H9 (cell line): Measurements from ENCODE around the gene SAMD15. TPM values are rescaled to one million over a fixed set of nuclear protein-coding genes. Genes with fewer than 3 reads are reported as not detected.

ENCODE experiments used
- DNase-seq: peaks from one replicate; pipeline ENCODE4 v3.0.0-alpha.2; 2017
- H2AFZ ChIP-seq: one replicate; pipeline ENCODE4 v1.6.1; 2013; ENCODE audit warnings: mild to moderate bottlenecking, low read length, control low read depth, moderate library complexity
- H2AK5ac ChIP-seq: 2 replicates; pipeline ENCODE4 v1.6.1; 2013; ENCODE audit warnings: low read length, control low read depth, mixed read lengths; ENCODE audit not compliant: insufficient read length
- H2BK120ac ChIP-seq: one replicate; pipeline ENCODE4 v1.6.1; 2013; ENCODE audit warnings: low read depth, mild to moderate bottlenecking, low read length, control low read depth, inconsistent platforms; ENCODE audit not compliant: poor library complexity, severe bottlenecking
- H2BK12ac ChIP-seq: 2 replicates; pipeline ENCODE4 v1.6.1; 2013; ENCODE audit warnings: low read length, control low read depth, mixed read lengths, low read depth; ENCODE audit not compliant: insufficient read length
- H2BK15ac ChIP-seq: 2 replicates; pipeline ENCODE4 v1.6.1; 2013; ENCODE audit warnings: low read depth, low read length, control low read depth
- H2BK20ac ChIP-seq: one replicate; pipeline ENCODE4 v1.6.1; 2013; ENCODE audit warnings: low read depth, mild to moderate bottlenecking, low read length, control low read depth, inconsistent platforms; ENCODE audit not compliant: poor library complexity, severe bottlenecking
- H2BK5ac ChIP-seq: 2 replicates; pipeline ENCODE4 v1.6.1; 2013; ENCODE audit warnings: low read length, control low read depth, mixed read lengths; ENCODE audit not compliant: insufficient read length
- H3K14ac ChIP-seq: 2 replicates; pipeline ENCODE4 v1.6.1; 2013; ENCODE audit warnings: low read length, control low read depth; ENCODE audit not compliant: insufficient read depth
- H3K18ac ChIP-seq: 2 replicates; pipeline ENCODE4 v1.6.1; 2013; ENCODE audit warnings: low read depth, mild to moderate bottlenecking, mixed read lengths, low read length, control low read depth; ENCODE audit not compliant: insufficient read length
- H3K23ac ChIP-seq: 2 replicates; pipeline ENCODE4 v1.6.1; 2013; ENCODE audit warnings: low read length, control low read depth, mixed read lengths, low read depth; ENCODE audit not compliant: insufficient read length
- H3K23me2 ChIP-seq: 2 replicates; pipeline ENCODE4 v1.6.1; 2013; ENCODE audit warnings: low read depth, mild to moderate bottlenecking, mixed read lengths, low read length, control low read depth; ENCODE audit not compliant: insufficient read length, poor library complexity, severe bottlenecking
- H3K27ac ChIP-seq: 2 replicates; pipeline ENCODE4 v1.5.1; 2013; ENCODE audit warnings: low read length, control low read depth, mixed read lengths, low read depth; ENCODE audit not compliant: insufficient read length
- H3K27me3 ChIP-seq: 2 replicates; pipeline ENCODE4 v1.6.1; 2013; ENCODE audit warnings: low read length, control low read depth, inconsistent platforms; ENCODE audit not compliant: insufficient read depth
- H3K4ac ChIP-seq: 2 replicates; pipeline ENCODE4 v1.6.1; 2013; ENCODE audit warnings: low read depth, mild to moderate bottlenecking, control low read depth, inconsistent platforms, low read length, moderate library complexity
- H3K4me1 ChIP-seq: 2 replicates; pipeline ENCODE4 v1.6.1; 2013; ENCODE audit warnings: low read length, control low read depth, inconsistent platforms; ENCODE audit not compliant: insufficient read depth
- H3K4me2 ChIP-seq: 2 replicates; pipeline ENCODE4 v1.6.1; 2013; ENCODE audit warnings: low read length, control low read depth, mixed read lengths; ENCODE audit not compliant: insufficient read length, insufficient read depth
- H3K56ac ChIP-seq: 2 replicates; pipeline ENCODE4 v1.6.1; 2013; ENCODE audit warnings: low read depth, mild to moderate bottlenecking, mixed read lengths, low read length, control low read depth; ENCODE audit not compliant: insufficient read length
- H3K79me1 ChIP-seq: 2 replicates; pipeline ENCODE4 v1.6.1; 2013; ENCODE audit warnings: low read depth, mild to moderate bottlenecking, moderate library complexity, low read length, control low read depth, inconsistent platforms; ENCODE audit not compliant: insufficient read depth, poor library complexity, severe bottlenecking
- H3K79me2 ChIP-seq: 2 replicates; pipeline ENCODE4 v1.6.1; 2013; ENCODE audit warnings: low read length, control low read depth, inconsistent platforms; ENCODE audit not compliant: insufficient read depth
- H3K9ac ChIP-seq: 2 replicates; pipeline ENCODE4 v1.6.1; 2013; ENCODE audit warnings: low read length, control low read depth, mixed read lengths; ENCODE audit not compliant: insufficient read length; ENCODE audit errors: extremely low read depth
- H3K9me3 ChIP-seq: one replicate; pipeline ENCODE4 v1.6.1; 2013; ENCODE audit warnings: low read depth, low read length, inconsistent platforms; ENCODE audit not compliant: control insufficient read depth
- H3T11ph ChIP-seq: one replicate; pipeline ENCODE4 v1.6.1; 2013; ENCODE audit warnings: mild to moderate bottlenecking, low read length, control low read depth, inconsistent platforms
- H4K20me1 ChIP-seq: one replicate; pipeline ENCODE4 v1.6.1; 2013; ENCODE audit not compliant: control insufficient read depth, insufficient read length, insufficient read depth
- H4K5ac ChIP-seq: 2 replicates; pipeline ENCODE4 v1.6.1; 2013; ENCODE audit warnings: low read depth, mild to moderate bottlenecking, mixed read lengths, low read length, control low read depth; ENCODE audit not compliant: insufficient read length
- H4K8ac ChIP-seq: replicated peaks from 2 replicates; pipeline ENCODE4 v1.6.1; 2013; ENCODE audit warnings: low read length, control low read depth, mixed read lengths, low read depth; ENCODE audit not compliant: insufficient read length
- H4K91ac ChIP-seq: 2 replicates; pipeline ENCODE4 v1.6.1; 2013; ENCODE audit warnings: low read depth, mild to moderate bottlenecking, moderate library complexity, mixed read lengths, low read length, control low read depth; ENCODE audit not compliant: insufficient read length
- H3K27ac Mint-ChIP-seq, 3 experiments: 2 replicates in 2 of 3; 3 replicates in 1 of 3; pipeline ENCODE4 v1.8.0; 2020 to 2021; ENCODE audit warnings: mixed read lengths in 3 of 3, mild to moderate bottlenecking in 1 of 3, moderate library complexity in 1 of 3
- H3K27me3 Mint-ChIP-seq: 2 replicates; pipeline ENCODE4 v1.8.0; 2021; ENCODE audit warnings: low read depth, mild to moderate bottlenecking, moderate library complexity, mixed read lengths
- H3K36me3 Mint-ChIP-seq, 3 experiments: 2 replicates in 2 of 3; 3 replicates in 1 of 3; pipeline ENCODE4 v1.8.0; 2020 to 2021; ENCODE audit warnings: low read depth in 3 of 3, mixed read lengths in 3 of 3; ENCODE audit not compliant: insufficient read depth in 1 of 3
- H3K4me1 Mint-ChIP-seq, 2 experiments: 2 replicates each; pipeline ENCODE4 v1.8.0; 2020; ENCODE audit warnings: mixed read lengths in 2 of 2
- H3K4me3 Mint-ChIP-seq, 2 experiments: 2 replicates in 1 of 2; 3 replicates in 1 of 2; pipeline ENCODE4 v1.8.0; 2020 to 2021; ENCODE audit warnings: mild to moderate bottlenecking in 2 of 2, mixed read lengths in 2 of 2, moderate library complexity in 1 of 2
- H3K9me3 Mint-ChIP-seq, 2 experiments: 2 replicates in 1 of 2; 3 replicates in 1 of 2; pipeline ENCODE4 v1.8.0; 2020; ENCODE audit warnings: mild to moderate bottlenecking in 2 of 2, mixed read lengths in 2 of 2, moderate library complexity in 1 of 2
- WGBS: extraction: QIAGEN DNeasy Blood & Tissue Kit; methylation state at CpG from one replicate; pipeline ENCODE4 v1.1.7; 2013; ENCODE audit warnings: missing lambda C conversion rate, low lambda C conversion rate, mixed read lengths; ENCODE audit not compliant: insufficient read length; ENCODE audit errors: extremely low coverage; 5-methylcytosine and 5-hydroxymethylcytosine counted together
- total RNA-seq: library from RNA; stranded (reverse); gene quantifications from 2 replicates; pipeline ENCODE4 v1.2.1, GENCODE V29; 2021
- TF ChIP-seq, protein P1 (sequence below): fragments of 200-600 bp; sonication (generic); conservative IDR thresholded peaks from 3 replicates; pipeline ENCODE4 v1.8.0; 2021; ENCODE audit warnings: antibody characterized with exemption, mild to moderate bottlenecking

SAMD15 gene
- total RNA-seq, 1 experiment from 2014 or later: 1.1 TPM

DNA sequence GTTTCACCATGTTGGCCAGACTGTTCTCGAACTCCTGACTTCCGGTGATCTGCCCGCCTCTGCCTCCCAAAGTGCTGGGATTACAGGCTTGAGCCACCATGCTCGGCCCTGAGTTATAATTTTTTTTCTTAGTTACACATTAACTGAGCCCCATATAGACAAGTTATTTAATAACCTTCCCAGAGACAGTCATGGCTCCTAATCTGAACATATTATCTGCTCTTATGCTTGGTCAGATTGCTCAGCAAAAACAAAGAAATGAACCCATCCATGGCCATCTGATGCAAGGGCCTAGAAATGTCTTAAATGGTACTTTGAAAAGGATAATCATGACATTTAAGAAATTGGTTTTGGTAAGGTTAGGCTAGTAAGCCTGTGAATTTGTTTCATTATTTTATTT, 13.0 kb downstream of the SAMD15 start:
- Histone ChIP-seq H3K79me2 (no peaks in the 10 kb centered on the region), H4K20me1 (no peaks in the 10 kb centered on the region), H3K79me1 (no peaks in the 10 kb centered on the region), H3K4me1 (no peaks in the 10 kb centered on the region), H3K23ac (no peak overlapping the region), H3K4me2 (no peak overlapping the region), H2BK12ac (no peak overlapping the region), H2BK120ac (no peak overlapping the region), H4K8ac (no peak overlapping the region), H3K9me3 (no peaks in the 10 kb centered on the region), H4K91ac (no peak overlapping the region), H4K5ac (no peak overlapping the region), H3K4ac (no peak overlapping the region), H2BK5ac (no peak overlapping the region), H2AK5ac (no peak overlapping the region), H2BK15ac (no peak overlapping the region), H3K27me3 (no peaks in the 10 kb centered on the region), H3K18ac (no peak overlapping the region), H2BK20ac (no peak overlapping the region), H3K23me2 (no peaks in the 10 kb centered on the region), H3K27ac (no peak overlapping the region), H2AFZ (no peak overlapping the region), H3K56ac (no peak overlapping the region), H3K14ac (no peak overlapping the region), H3T11ph (no peak overlapping the region), H3K9ac (no peak overlapping the region)
- Mint-ChIP-seq H3K9me3 (no peaks in the 10 kb centered on the region), H3K4me1 (no peaks in the 10 kb centered on the region), H3K27ac (no peak overlapping the region), H3K27me3 (no peaks in the 10 kb centered on the region; the same call in 1 of the 2 replicates), H3K4me3 (no peak overlapping the region), H3K36me3 (no peaks in the 10 kb centered on the region)
- no CpG with 5 or more reads among the region's 4 CpGs for WGBS
- TF ChIP-seq, protein P1, sequence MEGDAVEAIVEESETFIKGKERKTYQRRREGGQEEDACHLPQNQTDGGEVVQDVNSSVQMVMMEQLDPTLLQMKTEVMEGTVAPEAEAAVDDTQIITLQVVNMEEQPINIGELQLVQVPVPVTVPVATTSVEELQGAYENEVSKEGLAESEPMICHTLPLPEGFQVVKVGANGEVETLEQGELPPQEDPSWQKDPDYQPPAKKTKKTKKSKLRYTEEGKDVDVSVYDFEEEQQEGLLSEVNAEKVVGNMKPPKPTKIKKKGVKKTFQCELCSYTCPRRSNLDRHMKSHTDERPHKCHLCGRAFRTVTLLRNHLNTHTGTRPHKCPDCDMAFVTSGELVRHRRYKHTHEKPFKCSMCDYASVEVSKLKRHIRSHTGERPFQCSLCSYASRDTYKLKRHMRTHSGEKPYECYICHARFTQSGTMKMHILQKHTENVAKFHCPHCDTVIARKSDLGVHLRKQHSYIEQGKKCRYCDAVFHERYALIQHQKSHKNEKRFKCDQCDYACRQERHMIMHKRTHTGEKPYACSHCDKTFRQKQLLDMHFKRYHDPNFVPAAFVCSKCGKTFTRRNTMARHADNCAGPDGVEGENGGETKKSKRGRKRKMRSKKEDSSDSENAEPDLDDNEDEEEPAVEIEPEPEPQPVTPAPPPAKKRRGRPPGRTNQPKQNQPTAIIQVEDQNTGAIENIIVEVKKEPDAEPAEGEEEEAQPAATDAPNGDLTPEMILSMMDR: no peak
- DNase-seq: no peak
